Measurements from ENCODE around the gene SETX.
"Not testable (repeated sequence)": the region's sequence is repeated elsewhere in the genome, so short reads cannot be mapped to it uniquely, and the experiment has no call there.

The SETX gene

GRCh38 chr9:132288361-132288760, 66.4 kb downstream of the SETX start:
- in situ Hi-C loops (cut with MboI; ENCODE audit: low sequenced_read_pairs): no loop called here

- in situ Hi-C loops (cut with MboI; ENCODE audit: low sequenced_read_pairs): no loop called here
These were observed 67.5 kb downstream of the SETX start for GRCh38 chr9:132287256-132287760.

- in situ Hi-C loops (cut with MboI; ENCODE audit: low sequenced_read_pairs): no loop called here
These were observed 70.9 kb downstream of the SETX start for GRCh38 chr9:132283863-132284262.

GRCh38 chr9:132283165-132283564, 71.6 kb downstream of the SETX start:
- in situ Hi-C loops (cut with MboI; ENCODE audit: low sequenced_read_pairs): no loop called here

- in situ Hi-C loops (cut with MboI; ENCODE audit: low sequenced_read_pairs): no loop called here
These were observed 79.9 kb downstream of the SETX start for GRCh38 chr9:132274861-132275260.

- in situ Hi-C loops (cut with MboI; ENCODE audit: low sequenced_read_pairs): not testable (repeated sequence)
These were observed 84.9 kb downstream of the SETX start for GRCh38 chr9:132269704-132270516.

- in situ Hi-C loops (cut with MboI; ENCODE audit: low sequenced_read_pairs): no loop called here
These were observed 85.9 kb downstream of the SETX start for GRCh38 chr9:132268725-132269352.

GRCh38 chr9:132267660-132268059, 87.1 kb downstream of the SETX start:
- in situ Hi-C loops (cut with MboI; ENCODE audit: low sequenced_read_pairs): no loop called here

GRCh38 chr9:132266017-132266416, 88.8 kb downstream of the SETX start:
- in situ Hi-C loops (cut with MboI; ENCODE audit: low sequenced_read_pairs): no loop called here

- in situ Hi-C loops (cut with MboI; ENCODE audit: low sequenced_read_pairs): no loop called here
These were observed 93.9 kb downstream of the SETX start for GRCh38 chr9:132260846-132261245.

- in situ Hi-C loops (cut with MboI; ENCODE audit: low sequenced_read_pairs): loop anchor here (10.0 kb wide), 1 partner anchor 486 kb away; no protein-coding TSS in a partner anchor
These were observed 104.2 kb downstream of the SETX start for GRCh38 chr9:132250324-132251262.

- in situ Hi-C loops (cut with MboI; ENCODE audit: low sequenced_read_pairs): loop anchor here (10.0 kb wide), 1 partner anchor 485 kb away; no protein-coding TSS in a partner anchor
These were observed 105.1 kb downstream of the SETX start for GRCh38 chr9:132249690-132250089.

- in situ Hi-C loops (cut with MboI; ENCODE audit: low sequenced_read_pairs): no loop called here
These were observed 105.7 kb downstream of the SETX start for GRCh38 chr9:132249123-132249522.

- in situ Hi-C loops (cut with MboI; ENCODE audit: low sequenced_read_pairs): no loop called here
These were observed 106.8 kb downstream of the SETX start for GRCh38 chr9:132247942-132248341.

GRCh38 chr9:132245465-132245864, 109.3 kb downstream of the SETX start:
- in situ Hi-C loops (cut with MboI; ENCODE audit: low sequenced_read_pairs): no loop called here

- in situ Hi-C loops (cut with MboI; ENCODE audit: low sequenced_read_pairs): no loop called here
These were observed 110.0 kb downstream of the SETX start for GRCh38 chr9:132244582-132245455.

GRCh38 chr9:132243156-132244074, 111.4 kb downstream of the SETX start:
- in situ Hi-C loops (cut with MboI; ENCODE audit: low sequenced_read_pairs): no loop called here

GRCh38 chr9:132242621-132243155, 112.1 kb downstream of the SETX start:
- in situ Hi-C loops (cut with MboI; ENCODE audit: low sequenced_read_pairs): no loop called here
